Right ventricle myocardium superior (tissue), 1 donor: Measurements from ENCODE around the gene RREB1. TPM values are rescaled to one million over a fixed set of nuclear protein-coding genes. Genes with fewer than 3 reads are reported as not detected.

Experiments
- ATAC-seq: fragments of 200-7000 bp; cut with Tn5 transposase; one replicate; pipeline ENCODE4 v1.9.1; 2020; ENCODE audit warnings: mild to moderate bottlenecking; ENCODE audit not compliant: poor library complexity
- DNase-seq: peaks from one replicate; pipeline ENCODE4 v3.0.0-alpha.2; 2020
- intact Hi-C: fragments of 100-400 bp; cut with DNase I; formaldehyde crosslinking; loops from one replicate; pipeline ENCODE4 v1.11.2; 2022
- total RNA-seq: library from RNA; stranded (reverse); fragmentation: NEBNext Ultra II Directional; extraction: Animal tissue kit (Norgen Biotek cat#: 25700); gene quantifications from one replicate; pipeline ENCODE4 v1.2.1, GENCODE V29; 2021
- donor health status: DM: no; HTN: yes; CAD: no; lungs with severe emphysema.

The RREB1 gene
- total RNA-seq, 1 donor from 2014 or later, result 34.2 TPM

GRCh38 chr6:7171733-7172132, 64.0 kb downstream of the RREB1 start:
- ATAC-seq (no peak), DNase-seq (no peak)
- intact Hi-C loops, result no loop called here

- DNase-seq (no peak), ATAC-seq (no peak)
- intact Hi-C loops, result no loop called here
These were observed 64.9 kb downstream of the RREB1 start for GRCh38 chr6:7172649-7173048.

GRCh38 chr6:7173843-7174503, 66.2 kb downstream of the RREB1 start:
- DNase-seq (no peak), ATAC-seq (no peak)
- intact Hi-C loops, result no loop called here

- DNase-seq (no peak), ATAC-seq (peak; percentile 58)
These were observed 67.7 kb downstream of the RREB1 start for GRCh38 chr6:7175462-7175861.

GRCh38 chr6:7176208-7176607, 68.4 kb downstream of the RREB1 start:
- ATAC-seq (peak; percentile 77), DNase-seq (peak; percentile 61)
- intact Hi-C loops, result no loop called here

More at GRCh38 chr6:7175462-7175861, 67.7 kb downstream of the RREB1 start:
- intact Hi-C loops, result no loop called here

- intact Hi-C loops, result no loop called here
- DNase-seq (no peak), ATAC-seq (no peak)
These were observed 70.5 kb downstream of the RREB1 start for GRCh38 chr6:7178280-7178679.

GRCh38 chr6:7180751-7181150, 73.0 kb downstream of the RREB1 start:
- ATAC-seq (no peak), DNase-seq (no peak)
- intact Hi-C loops, result no loop called here

GRCh38 chr6:7183707-7184106, 75.9 kb downstream of the RREB1 start:
- ATAC-seq, result peak; percentile 69
- intact Hi-C loops, result no loop called here
- no peak for DNase-seq

- intact Hi-C loops, result no loop called here
- ATAC-seq (no peak), DNase-seq (no peak)
These were observed 76.7 kb downstream of the RREB1 start for GRCh38 chr6:7184502-7184901.

GRCh38 chr6:7185561-7185960, 77.8 kb downstream of the RREB1 start:
- ATAC-seq (no peak), DNase-seq (no peak)
- intact Hi-C loops, result no loop called here

- DNase-seq (no peak), ATAC-seq (peak; percentile 40)
- intact Hi-C loops, result no loop called here
These were observed 80.7 kb downstream of the RREB1 start for GRCh38 chr6:7188492-7188891.

GRCh38 chr6:7189101-7189758, 81.5 kb downstream of the RREB1 start:
- intact Hi-C loops, result no loop called here
- DNase-seq, result no peak

GRCh38 chr6:7190791-7191190, 83.0 kb downstream of the RREB1 start:
- DNase-seq (no peak), ATAC-seq (no peak)
- intact Hi-C loops, result no loop called here

More at GRCh38 chr6:7189101-7189758, 81.5 kb downstream of the RREB1 start:
- peak; percentile 72 for ATAC-seq

GRCh38 chr6:7193122-7193521, 85.4 kb downstream of the RREB1 start:
- ATAC-seq (no peak), DNase-seq (no peak)
- intact Hi-C loops, result no loop called here

- ATAC-seq, result no peak
- no peak for DNase-seq
- intact Hi-C loops, result no loop called here
These were observed 86.9 kb downstream of the RREB1 start for GRCh38 chr6:7194657-7195056.

GRCh38 chr6:7195339-7196018, 87.7 kb downstream of the RREB1 start:
- no peak for ATAC-seq
- intact Hi-C loops, result no loop called here
- no peak for DNase-seq

GRCh38 chr6:7196019-7196402, 88.2 kb downstream of the RREB1 start:
- intact Hi-C loops, result no loop called here
- DNase-seq, result no peak
- ATAC-seq, result peak; percentile 49

GRCh38 chr6:7196685-7197283, 89.0 kb downstream of the RREB1 start:
- intact Hi-C loops, result no loop called here
- ATAC-seq (no peak), DNase-seq (no peak)

- intact Hi-C loops, result no loop called here
- DNase-seq (no peak), ATAC-seq (no peak)
These were observed 90.0 kb downstream of the RREB1 start for GRCh38 chr6:7197747-7198146.
